Measurements from ENCODE around the gene LY9. TPM values are rescaled to one million over a fixed set of nuclear protein-coding genes. Genes with fewer than 3 reads are reported as not detected.

LY9 gene
- total and polyA plus RNA-seq, 9 of the 15 experiments (the other 6 are each of a cell fraction or from before 2014, with no cell fraction given), result not detected

GRCh38 chr1:160768295-160768657 lies 27.7 kb upstream of the LY9 start (continued):
- TF ChIP-seq FOXK1 (CRISPR knock-in tag; IDR thresholded peaks at IDR 0.05; ENCODE audit: borderline replicate concordance) (no peak), ZNF79 (CRISPR knock-in tag; IDR thresholded peaks at IDR 0.05; ENCODE audit: low read depth) (no peak), TCF3 (CRISPR knock-in tag; IDR thresholded peaks at IDR 0.05) (no peak), RBM25 (IDR thresholded peaks at IDR 0.05; ENCODE audit: low read depth, low read length, severe bottlenecking) (no peak), YY1 (IDR thresholded peaks at IDR 0.05; ENCODE audit: borderline replicate concordance in 1 of 3, control insufficient read depth in 1 of 3, extremely low read depth in 1 of 3, insufficient read depth in 3 of 3, insufficient read length in 1 of 3, insufficient replicate concordance in 2 of 3, low read depth in 1 of 3, low read length in 2 of 3) (peak in 2 of 3 experiments; percentile 76 to 81)

GRCh38 chr1:160772331-160772730 lies 23.6 kb upstream of the LY9 start:
- ChIA-PET POLR2A (no interaction called here), CTCF (ENCODE audit: low intra/inter-chr PET ratio) (interaction anchor here (0.7 kb wide), 1 partner anchor 150 kb away, joined by 3 read pairs; no protein-coding TSS in a partner anchor)
- BruUV-seq (replicated peaks), result no TSS peak
- H2AFZ ChIP-seq (ENCODE audit: low read depth, low read length), result no peak overlapping the region
- H4K20me1 ChIP-seq (replicated peaks; ENCODE audit: control insufficient read depth, insufficient read depth, low read length), result 0 out of 2 replicates have a peak, but pooled peaks cover 2% of the 10 kb centered on the region
- H3K27ac ChIP-seq (ENCODE audit: extremely low read depth, low read depth, low read length), result no peak overlapping the region
- DNase-seq (ENCODE audit: extremely low read depth in 1 of 4, low spot score in 3 of 4) (no peak), FAIRE-seq (no peak), ATAC-seq (no peak)
- intact Hi-C loops (cut with micrococcal nuclease), result no loop called here
- H3K36me3 ChIP-seq (ENCODE audit: control insufficient read depth, insufficient read depth, low read length), result no peaks in the 10 kb centered on the region
- H3K9me3 ChIP-seq (replicated peaks; ENCODE audit: control insufficient read depth, insufficient read depth, low read depth, low read length), result no peaks in the 10 kb centered on the region
- no peak overlapping the region for H3K9ac ChIP-seq (ENCODE audit: insufficient read depth in 1 of 2, low read depth in 2 of 2, low read length in 2 of 2)
- H3K79me2 ChIP-seq (ENCODE audit: control insufficient read depth, insufficient read depth, low read length), result no peaks in the 10 kb centered on the region
- H3K27me3 ChIP-seq (ENCODE audit: control insufficient read depth in 2 of 2, insufficient read depth in 2 of 2, low read length in 2 of 2), result peaks cover 2 to 9% of the 10 kb centered on the region in 2 experiments; a peak in 3 of 5 replicates
- no peaks in the 10 kb centered on the region for H3K9me1 ChIP-seq (ENCODE audit: control insufficient read depth, insufficient read depth, low read length)
- in situ Hi-C loops (cut with MboI), result no loop called here
- no peak overlapping the region for H3K4me2 ChIP-seq (ENCODE audit: insufficient read depth, low read length)
- 0% methylated on average over 1 of the region's 1 CpG for WGBS (ENCODE audit: insufficient coverage, low coverage, missing lambda C conversion rate)
- H3K4me3 ChIP-seq, result no peak overlapping the region
- H3K4me1 ChIP-seq (replicated peaks in 1 of 2; ENCODE audit: control insufficient read depth in 2 of 2, insufficient read depth in 2 of 2, low read length in 2 of 2), result peaks cover 0 to 4% of the 10 kb centered on the region in 2 experiments; a peak in 1 of 5 replicates
- no peak for TF ChIP-seq ZZZ3 (IDR thresholded peaks at IDR 0.05)
- no peak for TF ChIP-seq TRIM25 (IDR thresholded peaks at IDR 0.05; ENCODE audit: borderline replicate concordance)
- no peak for TF ChIP-seq EP300 (IDR thresholded peaks at IDR 0.05; ENCODE audit: low read length)
- no peak for TF ChIP-seq FOXP4 (CRISPR knock-in tag; IDR thresholded peaks at IDR 0.05; ENCODE audit: borderline replicate concordance)
- TF ChIP-seq SLC30A9 (CRISPR knock-in tag; IDR thresholded peaks at IDR 0.05), result no peak
- no peak for TF ChIP-seq ZEB2 (IDR thresholded peaks at IDR 0.05)
- no peak for TF ChIP-seq ELF1 (tag; IDR thresholded peaks at IDR 0.05)
- no peak for TF ChIP-seq MED1 (CRISPR knock-in tag; IDR thresholded peaks at IDR 0.05; ENCODE audit: borderline replicate concordance)
- TF ChIP-seq HMBOX1 (IDR thresholded peaks at IDR 0.05), result no peak
- TF ChIP-seq NCOA1 (IDR thresholded peaks at IDR 0.05; ENCODE audit: low read depth), result no peak
- TF ChIP-seq CREB5 (CRISPR knock-in tag; IDR thresholded peaks at IDR 0.05), result no peak

Data from K562 (cell line).